Astrocyte of the spinal cord (primary cell): ENCODE data around the gene RNASE9.

Experiments used
- DNase-seq: peaks from one replicate; pipeline ENCODE4 v3.0.0; 2011; ENCODE audit warnings: low read depth, low spot score
- H3K4me3 ChIP-seq: 2 replicates; pipeline ENCODE4 v1.5.1; 2011; ENCODE audit warnings: low read depth, mild to moderate bottlenecking, low read length, moderate library complexity
- CTCF ChIP-seq: IDR thresholded peaks from 2 replicates; pipeline ENCODE4 v1.5.1; 2012; ENCODE audit warnings: low read depth, mild to moderate bottlenecking, low read length, inconsistent platforms
- in situ Hi-C: cut with HindIII; loops from 2 replicates; pipeline ENCODE4 v1.10.0; 2017; ENCODE audit warnings: low sequenced_read_pairs

Gene RNASE9

GRCh38 chr14:20560961-20561360, at the start of gene RNASE9:
TSS of gene RNASE9 (minus strand) at chr14:20561047.
- no peak within 1 kb of the TSS for H3K4me3 ChIP-seq
- no peak for TF ChIP-seq CTCF
- DNase-seq, result no peak
- in situ Hi-C loops, result no loop called here

GRCh38 chr14:20610002-20610765, 49.3 kb upstream of the RNASE9 start:
- peak overlapping the region; percentile 79 for H3K4me3 ChIP-seq
- in situ Hi-C loops, result no loop called here
- no peak for TF ChIP-seq CTCF
- peak; percentile 66 for DNase-seq

GRCh38 chr14:20609215-20610001, 48.6 kb upstream of the RNASE9 start:
- in situ Hi-C loops, result no loop called here
- peak; percentile 91 for DNase-seq
- H3K4me3 ChIP-seq, result peak overlapping the region; percentile 79
- TF ChIP-seq CTCF, result peak; percentile 86

- in situ Hi-C loops, result no loop called here
- TF ChIP-seq CTCF, result no peak
- DNase-seq, result no peak
- no peak overlapping the region for H3K4me3 ChIP-seq
Measured at GRCh38 chr14:20608383-20609110, 47.7 kb upstream of the RNASE9 start.

- in situ Hi-C loops, result no loop called here
- TF ChIP-seq CTCF, result no peak
- H3K4me3 ChIP-seq, result no peak overlapping the region
Measured at GRCh38 chr14:20607617-20608016, 46.8 kb upstream of the RNASE9 start.

GRCh38 chr14:20606902-20607242, 46.0 kb upstream of the RNASE9 start:
- TF ChIP-seq CTCF, result no peak
- H3K4me3 ChIP-seq, result no peak overlapping the region
- in situ Hi-C loops, result no loop called here
- DNase-seq, result no peak

More at GRCh38 chr14:20607617-20608016, 46.8 kb upstream of the RNASE9 start:
- no peak for DNase-seq
